B cell (primary cell): ENCODE measurements around the gene COX17. TPM values are rescaled to one million over a fixed set of nuclear protein-coding genes. Genes with fewer than 3 reads are reported as not detected.
A peak's percentile ranks its signal among the peaks of the same experiment; 100 is the strongest.

Experiments
- ATAC-seq: fragments of 200-7000 bp; cut with Tn5 transposase; one replicate; pipeline ENCODE4 v1.10.0; 2021; ENCODE audit warnings: low read depth, mild to moderate bottlenecking, moderate number of reproducible peaks, moderate library complexity
- CTCF ChIA-PET: fragments of 350-600 bp; sonication (Branson Sonifier 250); formaldehyde crosslinking; loops from one replicate; lab custom pipeline; 2021; ENCODE audit warnings: antibody characterized with exemption, inconsistent platforms; lab: Charles Lee
- POLR2A ChIA-PET: fragments of 350-600 bp; sonication (Branson Sonifier 250); formaldehyde crosslinking; loops from one replicate; lab custom pipeline; 2021; ENCODE audit warnings: antibody characterized with exemption; lab: Charles Lee
- DNase-seq: peaks from one replicate; pipeline ENCODE4 v3.0.0; 2013
- H2AFZ ChIP-seq: 2 replicates; pipeline ENCODE4 v1.6.1; 2012; ENCODE audit warnings: mild to moderate bottlenecking, low read depth, low read length; ENCODE audit not compliant: insufficient read depth, poor library complexity, severe bottlenecking
- H3K27ac ChIP-seq, 2 donors: 1 replicate in 1 of 2; 2 replicates in 1 of 2; pipeline ENCODE4 v1.5.1; 2012 to 2013; ENCODE audit warnings: low read length in 2 of 2, mild to moderate bottlenecking in 2 of 2, moderate library complexity in 1 of 2
- H3K27me3 ChIP-seq, 4 experiments: fragments of 200-600 bp in 1 of 4; sonication (generic) in 1 of 4; replicated peaks in 1 of 4; 1 replicate in 2 of 4; 2 replicates in 2 of 4; pipeline versions ENCODE4 v1.6.1 to v1.7.0; 2013 to 2016; ENCODE audit warnings: low read length in 3 of 4, mild to moderate bottlenecking in 2 of 4, mixed read lengths in 1 of 4, moderate library complexity in 1 of 4; ENCODE audit not compliant: insufficient read depth in 4 of 4, control insufficient read depth in 3 of 4; ENCODE audit errors: control extremely low read depth in 1 of 4
- H3K36me3 ChIP-seq, 2 experiments: replicated peaks in 1 of 2; 1 replicate in 1 of 2; 2 replicates in 1 of 2; pipeline versions ENCODE4 v1.6.1 to v1.7.1; 2013; ENCODE audit warnings: low read length in 1 of 2; ENCODE audit not compliant: insufficient read depth in 2 of 2, control insufficient read depth in 1 of 2; ENCODE audit errors: control extremely low read depth in 1 of 2, extremely low read depth in 1 of 2
- H3K4me1 ChIP-seq, 2 donors: fragments of 200-600 bp in 1 of 2; sonication (generic) in 1 of 2; 1 replicate in 1 of 2; 2 replicates in 1 of 2; pipeline versions ENCODE4 v1.5.1 to v1.6.1; 2013 to 2017; ENCODE audit warnings: low read length in 2 of 2; ENCODE audit not compliant: control insufficient read depth in 2 of 2, insufficient read depth in 2 of 2
- H3K4me2 ChIP-seq: replicated peaks from 2 replicates; pipeline ENCODE3; 2012; ENCODE audit warnings: mild to moderate bottlenecking, low read depth, low read length; ENCODE audit not compliant: poor library complexity, severe bottlenecking
- H3K4me3 ChIP-seq, 5 experiments: fragments of 200-600 bp in 1 of 5; sonication (generic) in 1 of 5; 1 replicate in 3 of 5; 2 replicates in 2 of 5; pipeline versions ENCODE4 v1.5.1 to v1.7.0; 2011 to 2016; ENCODE audit warnings: low read length in 4 of 5, mild to moderate bottlenecking in 4 of 5, low read depth in 2 of 5, control low read depth in 1 of 5, moderate library complexity in 1 of 5; ENCODE audit not compliant: insufficient read depth in 1 of 5; ENCODE audit errors: control extremely low read depth in 1 of 5, extremely low read depth in 1 of 5
- H3K79me2 ChIP-seq: fragments of 200-600 bp; sonication (generic); one replicate; pipeline ENCODE4 v1.6.0; 2016; ENCODE audit warnings: low read length; ENCODE audit not compliant: control insufficient read depth, insufficient read depth
- H3K9ac ChIP-seq: fragments of 200-600 bp; sonication (generic); 2 replicates; pipeline ENCODE4 v1.6.1; 2017; ENCODE audit warnings: mild to moderate bottlenecking, low read length, moderate library complexity
- H3K9me3 ChIP-seq, 3 donors: one replicate each; pipeline versions ENCODE4 v1.6.1 to v1.7.1; 2013; ENCODE audit warnings: low read length in 2 of 3; ENCODE audit not compliant: control insufficient read depth in 2 of 3, insufficient read depth in 1 of 3; ENCODE audit errors: control extremely low read depth in 1 of 3
- H4K20me1 ChIP-seq: 2 replicates; pipeline ENCODE4 v1.6.0; 2012; ENCODE audit warnings: mild to moderate bottlenecking, low read length; ENCODE audit not compliant: insufficient read depth, control insufficient read depth, poor library complexity, severe bottlenecking
- H3K27ac Mint-ChIP-seq: one replicate; pipeline ENCODE4 v1.8.0; 2021; ENCODE audit warnings: mixed read lengths
- H3K27me3 Mint-ChIP-seq: one replicate; pipeline ENCODE4 v1.8.0; 2021; ENCODE audit warnings: mixed read lengths
- H3K4me1 Mint-ChIP-seq: one replicate; pipeline ENCODE4 v1.8.0; 2021; ENCODE audit warnings: mixed read lengths
- H3K4me3 Mint-ChIP-seq: one replicate; pipeline ENCODE4 v1.8.0; 2021; ENCODE audit warnings: mixed read lengths
- H3K9me3 Mint-ChIP-seq: one replicate; pipeline ENCODE4 v1.8.0; 2022; ENCODE audit warnings: mixed read lengths; ENCODE audit not compliant: insufficient read depth
- EZH2 ChIP-seq: IDR thresholded peaks from 2 replicates; pipeline ENCODE4 v1.6.1; 2012; ENCODE audit warnings: borderline replicate concordance, low read depth, mild to moderate bottlenecking, moderate library complexity, low read length; ENCODE audit not compliant: insufficient read depth, poor library complexity, severe bottlenecking
- WGBS: methylation state at CpG from one replicate; pipeline ENCODE4 v1.1.5; 2013; ENCODE audit warnings: missing lambda C conversion rate; ENCODE audit not compliant: insufficient coverage; 5-methylcytosine and 5-hydroxymethylcytosine counted together
- intact Hi-C: fragments of 100-400 bp; cut with micrococcal nuclease; formaldehyde crosslinking; loops from one replicate; pipeline ENCODE4 v1.10.0; 2022
- polyA plus RNA-seq: library from polyadenylated mRNA; depleted of rRNA; stranded (reverse); fragments of >200 nt; gene quantifications from 2 replicates; pipeline ENCODE4 v1.2.3, GENCODE V29; 2012
- total RNA-seq, 2 donors: library from RNA; stranded (reverse); fragments of 120-200 nt in 1 of 2; gene quantifications; 1 replicate in 1 of 2; 2 replicates in 1 of 2; pipeline versions ENCODE4 v1.2.3 to v1.2.4, GENCODE V29; 2013 to 2022
- TF ChIP-seq, protein P1 (sequence below): fragments of 200-600 bp; IDR thresholded peaks from one replicate; pipeline ENCODE4 v1.8.0; 2022; ENCODE audit warnings: antibody characterized with exemption, mild to moderate bottlenecking

Gene COX17
- total and polyA plus RNA-seq, 2 donors (not counting 1 experiment from before 2014, with no cell fraction given): 20.0 to 47.8 TPM

DNA sequence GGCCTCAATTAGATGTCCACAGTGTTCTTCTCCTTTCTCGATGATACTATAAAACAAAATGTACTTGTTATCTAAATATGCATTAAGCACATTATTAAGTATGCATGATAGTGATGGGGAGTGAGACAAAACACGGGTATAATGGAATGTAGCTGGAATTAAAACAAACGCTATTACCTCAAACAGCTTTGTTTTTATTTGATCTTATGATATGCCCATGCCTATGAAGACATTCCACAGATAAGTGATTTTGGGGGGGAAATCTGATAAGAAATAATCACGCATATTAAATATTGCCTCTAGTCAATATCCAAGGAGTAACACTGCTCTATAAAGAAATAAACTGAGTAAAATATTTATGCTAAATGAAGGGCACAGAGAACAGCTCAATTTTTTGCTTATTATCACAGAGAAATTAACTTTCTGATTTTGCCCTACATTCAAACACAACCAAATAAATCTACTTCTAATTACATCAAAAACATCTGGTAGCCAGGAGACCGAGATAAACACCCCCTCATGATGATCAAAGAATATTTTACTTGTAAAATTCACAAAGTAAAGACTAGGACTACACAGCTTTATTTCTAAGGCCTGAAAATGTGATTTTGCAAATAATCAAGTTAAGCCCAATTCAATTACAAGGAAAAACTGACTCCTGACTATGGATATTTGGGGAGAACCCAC, 1.9 kb downstream of the COX17 start:
- Histone ChIP-seq H3K9me3 (no peaks in the 10 kb centered on the region), H3K27ac (peak overlapping the region in 1 of 2 donors; percentile 96)

DNA sequence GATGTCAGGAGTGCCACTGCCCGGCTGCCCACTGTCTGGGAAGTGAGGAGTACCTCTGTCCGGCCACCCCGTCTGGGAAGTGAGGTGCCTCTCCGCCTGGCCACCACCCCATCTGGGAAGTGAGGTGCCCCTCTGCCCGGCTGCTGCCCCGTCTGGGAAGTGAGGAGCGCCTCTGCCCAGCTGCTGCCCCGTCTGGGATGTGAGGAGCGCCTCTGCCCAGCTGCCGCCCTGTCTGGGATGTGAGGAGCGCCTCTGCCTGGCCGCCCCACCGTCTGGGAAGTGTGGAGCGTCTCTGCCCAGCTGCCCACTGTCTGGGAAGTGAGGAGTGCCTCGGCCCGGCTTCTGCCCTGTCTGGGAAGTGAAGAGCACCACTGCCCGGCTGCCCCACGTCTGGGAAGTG, 3.3 kb downstream of the COX17 start:
- TF ChIP-seq, protein P1, sequence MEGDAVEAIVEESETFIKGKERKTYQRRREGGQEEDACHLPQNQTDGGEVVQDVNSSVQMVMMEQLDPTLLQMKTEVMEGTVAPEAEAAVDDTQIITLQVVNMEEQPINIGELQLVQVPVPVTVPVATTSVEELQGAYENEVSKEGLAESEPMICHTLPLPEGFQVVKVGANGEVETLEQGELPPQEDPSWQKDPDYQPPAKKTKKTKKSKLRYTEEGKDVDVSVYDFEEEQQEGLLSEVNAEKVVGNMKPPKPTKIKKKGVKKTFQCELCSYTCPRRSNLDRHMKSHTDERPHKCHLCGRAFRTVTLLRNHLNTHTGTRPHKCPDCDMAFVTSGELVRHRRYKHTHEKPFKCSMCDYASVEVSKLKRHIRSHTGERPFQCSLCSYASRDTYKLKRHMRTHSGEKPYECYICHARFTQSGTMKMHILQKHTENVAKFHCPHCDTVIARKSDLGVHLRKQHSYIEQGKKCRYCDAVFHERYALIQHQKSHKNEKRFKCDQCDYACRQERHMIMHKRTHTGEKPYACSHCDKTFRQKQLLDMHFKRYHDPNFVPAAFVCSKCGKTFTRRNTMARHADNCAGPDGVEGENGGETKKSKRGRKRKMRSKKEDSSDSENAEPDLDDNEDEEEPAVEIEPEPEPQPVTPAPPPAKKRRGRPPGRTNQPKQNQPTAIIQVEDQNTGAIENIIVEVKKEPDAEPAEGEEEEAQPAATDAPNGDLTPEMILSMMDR: no peak
- TF ChIP-seq EZH2: no peak

More for the DNA sequence above, 1.9 kb downstream of the COX17 start:
- POLR2A ChIA-PET: no interaction called here
- H3K36me3 ChIP-seq: peaks cover under 1 to 42% of the 10 kb centered on the region in 2 experiments
- Mint-ChIP-seq H3K4me3 (peak overlapping the region; percentile 88), H3K4me1 (peaks cover 28% of the 10 kb centered on the region), H3K27me3 (no peaks in the 10 kb centered on the region), H3K9me3 (no peaks in the 10 kb centered on the region), H3K27ac (peak overlapping the region; percentile 95)
- H2AFZ ChIP-seq: no peak overlapping the region
- peak overlapping the region; percentile 83 for H3K4me2 ChIP-seq
- DNase-seq: no peak
- no peaks in the 10 kb centered on the region for H4K20me1 ChIP-seq
- H3K27me3 ChIP-seq: no peaks in the 10 kb centered on the region
- CTCF ChIA-PET: interaction anchor here (0.7 to 1.4 kb wide), 6 partner anchors 12 to 792 kb away, joined by 3 to 7 read pairs (median 3); partner anchors contain the start of gene CD80
- intact Hi-C loops: loop anchor here (5.0 to 10.0 kb wide), 2 partner anchors 93 to 669 kb away; partner anchors contain the start of gene LRRC58
- no peak for ATAC-seq
- H3K79me2 ChIP-seq: peaks cover 16% of the 10 kb centered on the region
- H3K4me1 ChIP-seq: peaks cover 17% of the 10 kb centered on the region in 2 donors
- WGBS: no CpG with 5 or more reads among the region's 5 CpGs
- H3K4me3 ChIP-seq: no peak overlapping the region
- H3K9ac ChIP-seq: no peak overlapping the region
- TF ChIP-seq EZH2: no peak
- TF ChIP-seq, protein P1: no peak

More for the DNA sequence above, 3.3 kb downstream of the COX17 start:
- Histone ChIP-seq H3K27me3 (no peaks in the 10 kb centered on the region), H4K20me1 (no peaks in the 10 kb centered on the region), H3K4me1 (peaks cover 17% of the 10 kb centered on the region in 2 donors), H3K9me3 (no peaks in the 10 kb centered on the region), H3K4me2 (no peak overlapping the region), H3K27ac (no peak overlapping the region), H3K4me3 (no peak overlapping the region), H3K36me3 (peaks cover 4 to 56% of the 10 kb centered on the region in 2 experiments), H3K79me2 (peaks cover 16% of the 10 kb centered on the region), H2AFZ (no peak overlapping the region), H3K9ac (no peak overlapping the region)
- 97% methylated on average over 16 of the region's 18 CpGs for WGBS
- Mint-ChIP-seq H3K27me3 (no peaks in the 10 kb centered on the region), H3K27ac (no peak overlapping the region), H3K9me3 (no peaks in the 10 kb centered on the region), H3K4me3 (no peak overlapping the region), H3K4me1 (peaks cover 28% of the 10 kb centered on the region)
- CTCF ChIA-PET: interaction anchor here (0.6 to 1.2 kb wide), 2 partner anchors 43 to 474 kb away, joined by 3 to 4 read pairs; no protein-coding TSS in a partner anchor
- POLR2A ChIA-PET: no interaction called here
- ATAC-seq (no peak), DNase-seq (no peak)
- intact Hi-C loops: loop anchor here (10.0 kb wide), 1 partner anchor 671 kb away; the partner anchor contains the start of gene LRRC58
